Astrocyte (in vitro differentiated cells and primary cell): ENCODE measurements around the gene CELF4.

Source experiments
- CTCF ChIP-seq: IDR thresholded peaks from 2 replicates; pipeline ENCODE4 v1.5.1; 2011; ENCODE audit warnings: low read depth, mild to moderate bottlenecking, inconsistent platforms, low read length, moderate library complexity; ENCODE audit not compliant: insufficient read depth
- EZH2 ChIP-seq: IDR thresholded peaks from 2 replicates; pipeline ENCODE4 v1.6.1; 2012; ENCODE audit warnings: mild to moderate bottlenecking, low read length, inconsistent platforms; ENCODE audit not compliant: insufficient read depth

GRCh38 chr18:37346048-37346447 is 219.6 kb downstream of the CELF4 start:
- TF ChIP-seq CTCF (no peak), EZH2 (no peak)
